Pancreas (tissue), 10 donors: Measurements from ENCODE around the gene CRB3. TPM values are rescaled to one million over a fixed set of nuclear protein-coding genes. Genes with fewer than 3 reads are reported as not detected.
A peak's percentile ranks its signal among the peaks of the same experiment; 100 is the strongest.

Experiments
- ATAC-seq, 4 donors: fragments of 200-7000 bp; cut with Tn5 transposase; one replicate each; pipeline versions ENCODE4 v1.8.0 to v1.9.1; 2020; ENCODE audit warnings: mild to moderate bottlenecking in 4 of 4, moderate library complexity in 4 of 4
- DNase-seq, 6 donors: peaks; one replicate each; pipeline ENCODE4 v3.0.0-alpha.2; 2020
- FAIRE-seq: peaks from 2 replicates; lab custom pipeline; 2012; peaks lifted over from hg19 to GRCh38; lab: Jason Lieb, UNC
- H3K27ac ChIP-seq, 4 donors: fragments of 200-600 bp; sonication (generic); 1 replicate in 3 of 4; 2 replicates in 1 of 4; pipeline versions ENCODE4 v1.5.0 to v1.8.0; 2020
- H3K27me3 ChIP-seq, 4 donors: fragments of 200-600 bp; one replicate each; pipeline ENCODE4 v1.8.0; 2021
- H3K36me3 ChIP-seq, 3 donors: fragments of 200-600 bp; sonication (generic) in 1 of 3; one replicate each; pipeline versions ENCODE4 v1.5.0 to v1.8.0; 2020 to 2021
- H3K4me1 ChIP-seq, 3 donors: fragments of 200-600 bp; one replicate each; pipeline ENCODE4 v1.8.0; 2021
- H3K4me3 ChIP-seq, 4 donors: fragments of 200-600 bp; sonication (generic) in 2 of 4; one replicate each; pipeline versions ENCODE4 v1.5.0 to v1.8.0; 2020 to 2021
- H3K9me3 ChIP-seq, 4 donors: fragments of 200-600 bp; one replicate each; pipeline ENCODE4 v1.8.0; 2021
- WGBS, 2 donors: extraction: QIAGEN DNeasy Blood & Tissue Kit; methylation state at CpG; one replicate each; pipeline ENCODE4 v1.1.7; 2013; 5-methylcytosine and 5-hydroxymethylcytosine counted together
- intact Hi-C, 3 donors: fragments of 100-400 bp; cut with DNase I; formaldehyde crosslinking; loops; one replicate each; pipeline versions ENCODE4 v1.11.1 to v1.14.2; 2022
- polyA plus RNA-seq, 2 donors: library from polyadenylated mRNA; stranded (reverse); fragments of 200-250 nt; gene quantifications; one replicate each; pipeline ENCODE4 v1.2.3, GENCODE V29; 2013
- total RNA-seq, 6 donors: library from RNA; stranded (reverse); fragmentation: NEBNext Ultra II Directional in 4 of 6; extraction: Animal tissue kit (Norgen Biotek cat#: 25700) in 4 of 6; gene quantifications; one replicate each; pipeline versions ENCODE4 v1.2.1 to v1.2.4, GENCODE V29; 2021 to 2023
- TF ChIP-seq, protein P1 (sequence below), 4 donors: fragments of 200-600 bp; sonication (generic) in 3 of 4; IDR thresholded peaks; one replicate each; pipeline versions ENCODE4 v1.5.0 to v1.8.0; 2021; ENCODE audit warnings: antibody characterized with exemption in 4 of 4
- donor health status: healthy with polysubstance abuse.
- donor health status: DM: no; HTN: no; CAD: no; lungs with moderate emphysema.
- donor health status: DM: no; HTN: no; CAD: no.
- donor health status: control.
- donor health status: control.
- donor health status: Bipolar disorder and iron deficiency.
- donor health status: DM: yes; HTN: yes; CAD: no.
- donor health status: DM: no; HTN: no; CAD: no.
- donor health status: DM: no; HTN: no; CAD: no.
- donor health status: DM: yes; HTN: yes; CAD: no.

CRB3 gene
- total and polyA plus RNA-seq, 8 donors, result 22.0 to 37.7 (median 27.7) TPM

DNA sequence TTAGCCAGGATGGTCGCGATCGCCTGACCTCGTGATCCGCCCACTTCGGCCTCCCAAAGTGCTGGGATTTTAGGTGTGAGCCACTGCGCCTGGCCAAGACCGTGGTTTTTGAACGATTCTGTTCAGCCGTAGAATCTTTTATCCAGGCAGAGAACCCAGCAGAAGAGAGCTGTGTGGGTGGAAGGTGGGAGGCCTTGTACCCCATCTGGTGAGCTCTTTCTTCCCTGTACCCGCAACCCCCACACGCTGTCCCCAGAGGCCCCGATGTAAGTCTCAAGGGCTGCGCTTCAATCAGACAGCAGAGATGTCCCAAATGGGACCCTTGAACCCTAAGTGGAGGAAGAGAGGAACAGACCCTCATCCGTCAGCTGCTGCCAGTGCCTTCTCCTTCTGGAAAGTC, 8.1 kb upstream of the CRB3 start:
- intact Hi-C loops, result no loop called here
- no peak overlapping the region for H3K27ac ChIP-seq
- no peak overlapping the region for H3K4me3 ChIP-seq
- H3K4me1 ChIP-seq, result no peaks in the 10 kb centered on the region
- TF ChIP-seq, protein P1, sequence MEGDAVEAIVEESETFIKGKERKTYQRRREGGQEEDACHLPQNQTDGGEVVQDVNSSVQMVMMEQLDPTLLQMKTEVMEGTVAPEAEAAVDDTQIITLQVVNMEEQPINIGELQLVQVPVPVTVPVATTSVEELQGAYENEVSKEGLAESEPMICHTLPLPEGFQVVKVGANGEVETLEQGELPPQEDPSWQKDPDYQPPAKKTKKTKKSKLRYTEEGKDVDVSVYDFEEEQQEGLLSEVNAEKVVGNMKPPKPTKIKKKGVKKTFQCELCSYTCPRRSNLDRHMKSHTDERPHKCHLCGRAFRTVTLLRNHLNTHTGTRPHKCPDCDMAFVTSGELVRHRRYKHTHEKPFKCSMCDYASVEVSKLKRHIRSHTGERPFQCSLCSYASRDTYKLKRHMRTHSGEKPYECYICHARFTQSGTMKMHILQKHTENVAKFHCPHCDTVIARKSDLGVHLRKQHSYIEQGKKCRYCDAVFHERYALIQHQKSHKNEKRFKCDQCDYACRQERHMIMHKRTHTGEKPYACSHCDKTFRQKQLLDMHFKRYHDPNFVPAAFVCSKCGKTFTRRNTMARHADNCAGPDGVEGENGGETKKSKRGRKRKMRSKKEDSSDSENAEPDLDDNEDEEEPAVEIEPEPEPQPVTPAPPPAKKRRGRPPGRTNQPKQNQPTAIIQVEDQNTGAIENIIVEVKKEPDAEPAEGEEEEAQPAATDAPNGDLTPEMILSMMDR (IDR thresholded peaks at IDR 0.05), result no peak
- peaks cover 0 to 16% (median 6%) of the 10 kb centered on the region in 3 donors for H3K36me3 ChIP-seq
- FAIRE-seq, result no peak
- no peak for ATAC-seq
- DNase-seq, result no peak
- no peaks in the 10 kb centered on the region for H3K27me3 ChIP-seq
- no peaks in the 10 kb centered on the region for H3K9me3 ChIP-seq
- 91 to 93% methylated on average over 15 of the region's 15 CpGs for WGBS, 2 donors

DNA sequence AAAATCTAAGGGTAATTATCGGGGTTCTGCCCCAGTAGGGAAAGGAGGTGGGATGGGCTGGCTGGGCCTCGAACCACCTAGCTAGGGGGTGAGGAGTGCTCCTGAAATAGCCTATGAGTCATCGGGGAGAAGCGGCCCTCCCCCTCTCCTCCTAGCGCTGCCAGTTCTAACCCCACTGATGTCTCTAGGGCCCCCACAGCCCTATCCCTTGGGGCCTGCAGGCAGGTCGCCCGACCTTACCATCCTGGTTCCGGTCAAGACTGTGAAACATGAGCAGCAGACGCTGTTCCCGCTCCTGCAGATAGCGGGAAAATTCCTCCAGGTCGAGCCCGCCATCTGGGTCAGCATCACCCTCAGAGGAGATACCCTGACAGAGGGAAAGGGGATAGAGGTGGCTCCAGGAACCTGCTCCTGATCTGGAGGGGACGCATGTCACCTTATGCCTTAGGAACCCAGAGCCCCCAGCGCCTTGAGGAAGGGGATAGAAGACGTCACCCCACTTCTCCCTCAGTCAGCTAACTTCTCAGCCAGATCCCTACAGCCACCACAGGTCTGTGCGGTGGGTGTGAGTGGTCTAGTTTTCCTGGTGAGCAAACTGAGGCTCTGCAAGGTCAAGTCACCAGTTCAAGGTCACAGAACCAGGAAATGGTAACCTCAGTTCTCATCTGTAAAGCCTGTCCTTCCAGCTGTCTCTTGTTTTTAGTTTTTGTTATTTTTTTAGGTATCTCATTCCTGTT, 5.9 kb upstream of the CRB3 start:
- no peak for DNase-seq
- Histone ChIP-seq H3K4me3 (peak overlapping the region in 1 of 4 donors; percentile 81), H3K4me1 (no peaks in the 10 kb centered on the region), H3K27ac (peak overlapping the region in 1 of 4 donors; percentile 98), H3K36me3 (peaks cover 0 to 13% (median 6%) of the 10 kb centered on the region in 3 donors), H3K9me3 (no peaks in the 10 kb centered on the region), H3K27me3 (no peaks in the 10 kb centered on the region)
- intact Hi-C loops, result no loop called here
- no peak for ATAC-seq
- TF ChIP-seq, protein P1 (IDR thresholded peaks at IDR 0.05), result no peak
- FAIRE-seq, result no peak
- 90 to 93% methylated on average over 17 of the region's 17 CpGs for WGBS, 2 donors

DNA sequence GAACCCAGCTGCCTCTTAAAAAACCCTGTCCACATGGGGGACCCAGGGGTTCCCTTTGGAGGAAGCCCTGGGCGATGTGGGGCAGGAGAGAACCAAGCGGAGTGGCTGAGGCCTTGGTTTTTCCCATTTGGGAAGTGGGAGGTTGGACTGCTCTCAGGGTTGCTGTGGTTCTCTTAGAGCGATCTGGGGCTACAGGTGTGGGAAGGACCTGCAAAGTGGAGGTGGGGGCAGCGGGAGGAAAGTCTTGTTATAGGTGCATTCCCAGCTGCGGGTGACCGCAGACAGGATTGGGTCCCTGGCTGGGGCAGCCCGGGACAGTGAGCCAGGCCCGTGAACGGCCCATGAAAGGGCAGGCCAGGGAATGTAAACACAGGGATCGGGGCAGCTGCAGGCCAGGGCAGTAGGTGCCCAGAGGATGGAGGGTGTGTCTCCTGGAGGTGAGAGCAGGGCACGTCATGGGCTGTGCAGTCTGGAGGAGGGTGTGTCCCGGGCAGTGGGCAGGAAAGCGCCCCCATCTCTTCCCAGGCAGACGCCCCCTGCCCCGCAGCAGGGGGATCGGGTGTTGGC, 5.3 kb upstream of the CRB3 start:
- TF ChIP-seq, protein P1 (IDR thresholded peaks at IDR 0.05), result no peak
- 25 to 32% methylated on average over 15 to 16 of the region's 16 CpGs for WGBS, 2 donors
- H3K36me3 ChIP-seq, result peaks cover 0 to 8% (median 6%) of the 10 kb centered on the region in 3 donors
- no peaks in the 10 kb centered on the region for H3K4me1 ChIP-seq
- no peaks in the 10 kb centered on the region for H3K9me3 ChIP-seq
- peak in 3 of 6 donors; percentile 21 to 53 (median 36) for DNase-seq
- intact Hi-C loops, result no loop called here
- H3K27me3 ChIP-seq, result no peaks in the 10 kb centered on the region
- H3K27ac ChIP-seq, result peak overlapping the region in 2 of 4 donors; percentile 22 to 98
- H3K4me3 ChIP-seq, result peak overlapping the region; percentile 63 to 83 (median 75)
- FAIRE-seq, result no peak
- ATAC-seq, result peak in 1 of 4 donors; percentile 4

DNA sequence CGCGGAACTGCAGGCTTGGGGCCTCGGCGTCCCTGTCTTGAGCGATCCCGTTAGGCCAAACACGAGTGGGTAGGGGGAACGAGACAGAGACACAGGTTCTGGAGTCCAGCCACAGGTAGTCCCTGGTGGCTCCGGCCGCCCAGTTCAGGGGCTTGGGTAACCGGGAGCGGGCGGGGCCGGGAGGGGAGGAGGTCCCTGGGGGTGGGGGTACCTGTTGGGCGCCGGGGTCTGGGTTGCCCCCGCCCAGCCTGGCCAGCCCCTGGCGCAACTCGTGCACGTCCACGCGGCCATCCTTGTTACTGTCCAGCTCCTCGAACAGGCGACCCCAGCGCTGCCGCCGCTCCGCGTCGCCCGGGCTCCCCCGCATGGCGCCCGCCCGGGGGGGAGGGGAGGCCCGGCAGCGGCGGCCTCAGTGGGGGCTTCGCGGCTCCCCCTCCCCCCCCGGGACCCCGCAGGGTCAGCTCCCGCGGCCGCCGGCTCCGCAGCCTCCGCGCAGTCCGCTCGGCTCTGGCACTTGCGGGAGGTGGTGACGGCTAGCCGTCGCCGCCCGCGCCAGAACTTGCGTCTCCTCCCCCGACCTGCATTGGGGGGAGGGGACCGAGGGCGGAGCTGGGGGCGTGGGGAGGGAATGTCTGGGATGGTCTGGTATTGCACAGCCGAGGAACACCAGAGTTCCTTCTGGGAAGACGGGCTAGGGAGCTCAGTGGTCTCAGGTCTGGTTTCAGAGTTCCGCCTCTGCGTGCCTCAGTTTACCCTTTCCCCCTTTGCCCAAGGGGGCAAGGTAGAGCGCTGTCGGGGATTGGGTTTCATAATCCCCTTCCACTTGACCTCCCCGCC, 4.6 kb upstream of the CRB3 start, which contains the start of gene SLC25A23:
TSS of gene SLC25A23 (minus strand) at position 531 of the 837 bp plus-strand sequence. CDS start at position 367, 164 bp downstream.
- H3K27ac ChIP-seq, result peak within 1 kb of the TSS; percentile 77 to 98 (median 94)
- 1% methylated on average over 37 to 70 of the region's 70 CpGs for WGBS, 2 donors

More for the DNA sequence above, 4.6 kb upstream of the CRB3 start, which contains the start of gene SLC25A23:
- peaks cover 0 to 1% (median 0%) of the 10 kb centered on the region in 3 donors for H3K36me3 ChIP-seq
- intact Hi-C loops, result no loop called here
- no peaks in the 10 kb centered on the region for H3K9me3 ChIP-seq
- DNase-seq, result peak; percentile 72 to 91 (median 79)
- ATAC-seq, result peak; percentile 51 to 68 (median 63)
- H3K4me1 ChIP-seq, result no peaks in the 10 kb centered on the region
- TF ChIP-seq, protein P1 (IDR thresholded peaks at IDR 0.05), result no peak
- no peaks in the 10 kb centered on the region for H3K27me3 ChIP-seq
- no peak for FAIRE-seq
- H3K4me3 ChIP-seq, result peak within 1 kb of the TSS; percentile 63 to 83 (median 75)
